GM12864 (cell line): Measurements from ENCODE around the gene DHX36.

Source experiments
- DNase-seq: peaks from one replicate; pipeline ENCODE4 v3.0.0-alpha.2; 2011; ENCODE audit warnings: low read depth
- H3K4me3 ChIP-seq: 2 replicates; pipeline ENCODE4 v1.5.1; 2011; ENCODE audit warnings: mild to moderate bottlenecking, low read depth, low read length, control low read depth
- TF ChIP-seq, protein P1 (sequence below): IDR thresholded peaks from 2 replicates; pipeline ENCODE4 v1.5.1; 2011; ENCODE audit warnings: low read depth, mild to moderate bottlenecking, moderate library complexity, low read length, control low read depth, inconsistent platforms; ENCODE audit errors: missing control alignments

Gene DHX36

GRCh38 chr3:154301561-154301960, 22.7 kb downstream of the DHX36 start:
- TF ChIP-seq, protein P1, sequence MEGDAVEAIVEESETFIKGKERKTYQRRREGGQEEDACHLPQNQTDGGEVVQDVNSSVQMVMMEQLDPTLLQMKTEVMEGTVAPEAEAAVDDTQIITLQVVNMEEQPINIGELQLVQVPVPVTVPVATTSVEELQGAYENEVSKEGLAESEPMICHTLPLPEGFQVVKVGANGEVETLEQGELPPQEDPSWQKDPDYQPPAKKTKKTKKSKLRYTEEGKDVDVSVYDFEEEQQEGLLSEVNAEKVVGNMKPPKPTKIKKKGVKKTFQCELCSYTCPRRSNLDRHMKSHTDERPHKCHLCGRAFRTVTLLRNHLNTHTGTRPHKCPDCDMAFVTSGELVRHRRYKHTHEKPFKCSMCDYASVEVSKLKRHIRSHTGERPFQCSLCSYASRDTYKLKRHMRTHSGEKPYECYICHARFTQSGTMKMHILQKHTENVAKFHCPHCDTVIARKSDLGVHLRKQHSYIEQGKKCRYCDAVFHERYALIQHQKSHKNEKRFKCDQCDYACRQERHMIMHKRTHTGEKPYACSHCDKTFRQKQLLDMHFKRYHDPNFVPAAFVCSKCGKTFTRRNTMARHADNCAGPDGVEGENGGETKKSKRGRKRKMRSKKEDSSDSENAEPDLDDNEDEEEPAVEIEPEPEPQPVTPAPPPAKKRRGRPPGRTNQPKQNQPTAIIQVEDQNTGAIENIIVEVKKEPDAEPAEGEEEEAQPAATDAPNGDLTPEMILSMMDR, result no peak

GRCh38 chr3:154294016-154294415, 30.3 kb downstream of the DHX36 start:
- TF ChIP-seq, protein P1, result no peak
- DNase-seq, result no peak
- no peak overlapping the region for H3K4me3 ChIP-seq

More at GRCh38 chr3:154301561-154301960, 22.7 kb downstream of the DHX36 start:
- H3K4me3 ChIP-seq, result no peak overlapping the region
- DNase-seq, result no peak

DNA sequence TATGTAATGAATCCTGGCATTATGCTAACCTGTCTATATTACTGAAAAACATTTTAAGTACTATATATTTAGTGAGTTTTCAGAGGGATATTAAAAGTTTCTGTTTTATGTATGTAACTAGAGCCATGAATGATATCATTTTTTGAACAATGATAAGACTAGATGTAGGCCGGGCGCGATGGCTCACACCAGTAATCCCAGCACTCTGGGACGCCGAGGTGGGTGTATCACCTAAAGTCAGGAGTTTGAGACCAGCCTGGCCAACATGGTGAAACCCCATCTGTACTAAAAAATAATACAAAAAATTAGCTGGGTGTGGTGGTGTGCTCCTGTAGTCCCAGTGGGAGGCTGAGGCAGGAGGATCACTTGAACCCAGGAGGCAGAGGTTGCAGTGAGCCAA, 34.1 kb downstream of the DHX36 start:
- H3K4me3 ChIP-seq, result no peak overlapping the region
- TF ChIP-seq, protein P1, result no peak
- no peak for DNase-seq

- TF ChIP-seq, protein P1, result no peak
- DNase-seq, result no peak
- no peak overlapping the region for H3K4me3 ChIP-seq
Observed at GRCh38 chr3:154285221-154285620, 39.1 kb downstream of the DHX36 start.

DNA sequence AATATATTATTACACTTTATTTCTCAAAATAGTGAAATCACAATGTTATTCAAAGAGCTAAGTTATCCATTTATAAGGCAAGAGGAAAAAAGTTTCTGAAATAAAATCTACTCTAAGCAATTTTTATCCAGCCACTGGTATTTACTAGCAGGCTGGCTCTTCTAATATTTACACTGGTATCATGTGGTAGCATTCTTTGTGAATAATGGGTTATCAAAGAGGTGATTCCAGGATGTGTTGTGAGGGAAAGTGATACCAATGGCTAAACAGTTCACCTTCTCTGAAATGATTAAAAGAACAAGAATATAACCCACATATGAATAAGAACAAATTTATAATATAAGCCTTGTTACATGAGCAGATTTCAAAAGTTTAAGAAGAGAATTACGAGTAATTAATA, 44.1 kb downstream of the DHX36 start:
- no peak overlapping the region for H3K4me3 ChIP-seq
- TF ChIP-seq, protein P1, result no peak
- no peak for DNase-seq

DNA sequence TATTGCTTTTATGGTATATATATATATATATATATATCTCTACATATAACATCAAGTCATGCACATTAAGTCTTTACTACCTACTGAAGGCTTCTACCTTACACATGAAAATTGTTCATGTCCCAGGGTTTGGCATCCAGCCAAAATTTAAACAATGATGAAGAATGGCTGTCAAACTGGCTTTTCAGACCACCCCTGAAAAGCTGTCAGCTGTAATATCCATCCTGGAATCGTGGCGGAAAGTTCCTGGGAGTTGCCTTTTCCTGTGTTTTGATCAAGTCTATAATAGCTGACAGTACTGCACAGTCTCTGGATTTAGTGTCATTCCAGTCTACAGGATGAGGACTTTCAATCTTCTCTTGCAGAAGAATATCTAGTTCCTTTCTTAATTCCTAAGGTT, 48.3 kb downstream of the DHX36 start:
- TF ChIP-seq, protein P1, result no peak
- H3K4me3 ChIP-seq, result no peak overlapping the region
- no peak for DNase-seq

DNA sequence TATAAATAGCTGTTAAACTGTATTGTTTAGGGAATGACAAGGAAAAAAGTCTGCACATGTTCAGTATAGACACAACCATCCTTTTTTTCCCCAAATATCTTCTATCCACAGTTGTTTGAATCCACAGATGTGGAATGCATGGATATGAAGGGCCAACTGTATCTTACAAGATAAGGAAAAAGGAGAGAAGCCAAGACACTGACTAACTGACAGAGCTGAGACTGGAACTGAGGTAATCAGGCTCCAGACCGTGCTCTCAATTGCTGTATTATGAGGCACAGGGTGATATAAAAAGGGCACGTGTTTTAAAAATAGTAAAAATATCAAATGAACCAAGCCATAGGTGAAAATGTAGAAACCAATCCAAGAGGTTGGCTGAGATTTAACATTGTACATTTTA, 49.0 kb downstream of the DHX36 start:
- DNase-seq, result no peak
- no peak overlapping the region for H3K4me3 ChIP-seq
- TF ChIP-seq, protein P1, result no peak
